Measurements from ENCODE around the gene TBXA2R. TPM values are rescaled to one million over a fixed set of nuclear protein-coding genes. Genes with fewer than 3 reads are reported as not detected.

TBXA2R gene
- total and polyA plus RNA-seq, 2 of the 4 experiments (the other 2 are of a cell fraction), result 0.36 to 2.3 TPM

GRCh38 chr19:3627351-3627723, 20.7 kb upstream of the TBXA2R start:
- Histone ChIP-seq H2BK5ac (ENCODE audit: low read depth, low read length, poor library complexity, severe bottlenecking) (no peak overlapping the region), H3K9me1 (ENCODE audit: insufficient read depth, low read length) (peaks cover 3% of the 10 kb centered on the region; the same call in 1 of the 2 replicates), H3K27me3 (ENCODE audit: control insufficient read depth, insufficient read depth, low read length) (no peaks in the 10 kb centered on the region), H3K14ac (replicated peaks; ENCODE audit: low read depth, low read length) (no peak overlapping the region), H3K9ac (ENCODE audit: low read depth, low read length) (no peak overlapping the region), H4K5ac (ENCODE audit: low read depth, low read length) (peak overlapping the region; percentile 30; the same call in 1 of the 2 replicates), H3K4ac (ENCODE audit: low read depth, low read length) (peak overlapping the region; percentile 22; the same call in 1 of the 2 replicates), H3K56ac (ENCODE audit: extremely low read depth, insufficient read depth, low read length) (no peak overlapping the region), H2BK120ac (ENCODE audit: low read depth, low read length) (no peak overlapping the region), H2AFZ (replicated peaks; ENCODE audit: low read length, poor library complexity) (peak overlapping the region; percentile 99), H3K4me1 (ENCODE audit: control insufficient read depth, insufficient read depth, low read length) (peaks cover 6% of the 10 kb centered on the region; the same call in 1 of the 2 replicates), H4K91ac (ENCODE audit: insufficient read depth, low read depth, low read length) (no peak overlapping the region), H4K8ac (ENCODE audit: low read depth in 2 of 2, low read length in 2 of 2) (peak overlapping the region; percentile 63 to 79), H2AK5ac (ENCODE audit: low read depth, low read length) (peak overlapping the region; percentile 35; the same call in 1 of the 2 replicates), H4K20me1 (ENCODE audit: insufficient read depth, low read length) (peaks cover 19% of the 10 kb centered on the region), H3K27ac (ENCODE audit: insufficient read depth, low read length) (no peak overlapping the region), H3K36me3 (ENCODE audit: control insufficient read depth, insufficient read depth, low read length) (peaks cover 21% of the 10 kb centered on the region), H2BK15ac (ENCODE audit: low read depth, low read length) (no peak overlapping the region), H3K9me3 (ENCODE audit: control insufficient read depth, insufficient read depth, low read length) (no peaks in the 10 kb centered on the region), H3K18ac (ENCODE audit: low read depth, low read length) (no peak overlapping the region), H3K79me1 (ENCODE audit: low read depth in 1 of 2, low read length in 2 of 2) (peaks cover 11 to 34% of the 10 kb centered on the region in 2 experiments; a peak in 3 of 4 replicates), H2BK20ac (ENCODE audit: low read depth, low read length) (no peak overlapping the region), H2AK9ac (replicated peaks; ENCODE audit: low read depth, low read length, poor library complexity) (peak overlapping the region; percentile 100), H3K4me3 (ENCODE audit: insufficient read depth, low read depth, low read length) (peak overlapping the region; percentile 19; the same call in 1 of the 2 replicates), H3K23ac (ENCODE audit: low read depth, low read length) (no peak overlapping the region), H3K4me2 (ENCODE audit: low read depth, low read length) (peak overlapping the region; percentile 84)
- dilution Hi-C loops (cut with HindIII; ENCODE audit: low sequenced_read_pairs, unreplicated experiment), result no loop called here
- ChIA-PET POLR2A (ENCODE audit: unreplicated experiment) (no interaction called here), CTCF (no interaction called here)
- in situ Hi-C loops (cut with MboI; ENCODE audit: low sequenced_read_pairs), result no loop called here
- intact Hi-C loops (cut with micrococcal nuclease), result loop anchor here (5.0 kb wide), 1 partner anchor 120 kb away; the partner anchor contains the start of gene FZR1
- BruUV-seq (replicated peaks), result no TSS peak
- no CpG with 5 or more reads among the region's 7 CpGs for WGBS, 2 experiments (ENCODE audit: extremely low coverage in 2 of 2, insufficient read length in 1 of 2)
- ATAC-seq (ENCODE audit: low read depth) (no peak), DNase-seq (no peak)
- no peak for TF ChIP-seq MAFK (IDR thresholded peaks at IDR 0.05; ENCODE audit: low read depth, low read length)
- peak; percentile 90 for TF ChIP-seq RCOR1 (IDR thresholded peaks at IDR 0.05; ENCODE audit: insufficient replicate concordance, low read length)
- TF ChIP-seq NFE2L2 (IDR thresholded peaks at IDR 0.05; ENCODE audit: low read depth, low read length), result no peak
